Keratinocyte (primary cell): ENCODE measurements around the gene POU6F2.

Experiments used
- CTCF ChIP-seq, 3 experiments: IDR thresholded peaks in 1 of 3; conservative IDR thresholded peaks in 1 of 3; optimal IDR thresholded peaks in 1 of 3; 2 replicates in 2 of 3; 3 replicates in 1 of 3; pipeline versions ENCODE3 to v1.5.1; 2011; ENCODE audit warnings: low read length in 3 of 3, mild to moderate bottlenecking in 3 of 3, moderate library complexity in 2 of 3, control low read depth in 1 of 3, inconsistent platforms in 1 of 3; ENCODE audit not compliant: insufficient read depth in 2 of 3; ENCODE audit errors: extremely low read depth in 1 of 3
- EZH2 ChIP-seq: IDR thresholded peaks from one replicate; pipeline ENCODE4 v1.6.1; 2012; ENCODE audit warnings: inconsistent platforms, mild to moderate bottlenecking, low read length, moderate library complexity

- TF ChIP-seq CTCF (optimal IDR thresholded peaks at IDR 0.05 in 1 of 3, IDR thresholded peaks at IDR 0.05 in 1 of 3, conservative IDR thresholded peaks at IDR 0.05 in 1 of 3; ENCODE audit: extremely low read depth in 1 of 3, insufficient read depth in 2 of 3, low read length in 3 of 3) (no peak), EZH2 (no peak)
Measured at GRCh38 chr7:39488467-39489393, 511.0 kb downstream of the POU6F2 start.
